GM19025 (cell line): ENCODE data around the gene TMEM190.
"Not testable (repeated sequence)": the region's sequence is repeated elsewhere in the genome, so short reads cannot be mapped to it uniquely, and the experiment has no call there.

ENCODE experiments used
- ATAC-seq: cut with Tn5 transposase; IDR thresholded peaks from one replicate; pipeline ENCODE4 v1.9.1; 2021; ENCODE audit warnings: mild to moderate bottlenecking, low read depth, moderate library complexity; ENCODE audit not compliant: unreplicated experiment

Gene TMEM190

GRCh38 chr19:55418185-55418584 is 41.6 kb downstream of the TMEM190 start:
- ATAC-seq = no peak

- ATAC-seq = no peak
These were observed 42.5 kb downstream of the TMEM190 start for GRCh38 chr19:55419103-55419502.

- ATAC-seq = no peak
These were observed 43.1 kb downstream of the TMEM190 start for GRCh38 chr19:55419624-55420236.

GRCh38 chr19:55421281-55421680 is 44.7 kb downstream of the TMEM190 start:
- ATAC-seq = not testable (repeated sequence)

- no peak for ATAC-seq
These were observed 46.8 kb downstream of the TMEM190 start for GRCh38 chr19:55423225-55424005.

GRCh38 chr19:55424518-55424917 is 47.9 kb downstream of the TMEM190 start:
- no peak for ATAC-seq

GRCh38 chr19:55426042-55426441 is 49.4 kb downstream of the TMEM190 start:
- no peak for ATAC-seq
